HepG2 (cell line): Measurements from ENCODE around the gene NUP35. TPM values are rescaled to one million over a fixed set of nuclear protein-coding genes. Genes with fewer than 3 reads are reported as not detected.

ENCODE experiments used
- ATF2 ChIP-seq: sonication (generic); formaldehyde crosslinking; IDR thresholded peaks from 2 replicates; pipeline ENCODE4 v1.4.0; 2020; ENCODE audit warnings: missing genetic modification reagents
- CAMTA2 ChIP-seq: sonication (generic); formaldehyde crosslinking; IDR thresholded peaks from 2 replicates; pipeline ENCODE4 v1.4.0; 2020; ENCODE audit warnings: mild to moderate bottlenecking, missing genetic modification reagents, borderline replicate concordance
- DRAP1 ChIP-seq: IDR thresholded peaks from 2 replicates; pipeline ENCODE4 v1.6.1; 2016; ENCODE audit warnings: missing genetic modification reagents, missing compliant biosample characterization
- FOXA1 ChIP-seq, 2 experiments: fragments of 450-650 bp in 1 of 2; sonication (generic) in 1 of 2; formaldehyde crosslinking in 1 of 2; IDR thresholded peaks; 2 replicates each; pipeline versions ENCODE4 v1.4.0 to v1.6.1; 2016 to 2020; ENCODE audit warnings: missing genetic modification reagents in 1 of 2
- HINFP ChIP-seq: sonication (generic); formaldehyde crosslinking; IDR thresholded peaks from 2 replicates; pipeline ENCODE4 v1.4.0; 2020; ENCODE audit warnings: low read depth, mild to moderate bottlenecking, missing genetic modification reagents
- KLF6 ChIP-seq: IDR thresholded peaks from 2 replicates; pipeline ENCODE4 v1.8.0; 2016; ENCODE audit warnings: missing biosample characterization, missing genetic modification reagents
- LCORL ChIP-seq, 2 experiments: fragments of 450-650 bp in 1 of 2; sonication (generic) in 1 of 2; formaldehyde crosslinking in 1 of 2; IDR thresholded peaks; 2 replicates each; pipeline versions ENCODE4 v1.5.0 to v1.6.1; 2017 to 2020; ENCODE audit warnings: antibody characterized with exemption in 1 of 2, missing genetic modification reagents in 1 of 2
- NFYB ChIP-seq: sonication (generic); formaldehyde crosslinking; IDR thresholded peaks from 2 replicates; pipeline ENCODE4 v1.4.0; 2020; ENCODE audit warnings: missing genetic modification reagents
- PAX8 ChIP-seq: sonication (generic); formaldehyde crosslinking; IDR thresholded peaks from 2 replicates; pipeline ENCODE4 v1.8.0; 2022; ENCODE audit warnings: mild to moderate bottlenecking, missing genetic modification reagents, borderline replicate concordance
- PHB2 ChIP-seq: fragments of 450-650 bp; IDR thresholded peaks from 2 replicates; pipeline ENCODE4 v1.6.1; 2018; ENCODE audit not compliant: partially characterized antibody
- PHF8 ChIP-seq: sonication (generic); formaldehyde crosslinking; IDR thresholded peaks from 2 replicates; pipeline ENCODE4 v1.5.0; 2020; ENCODE audit warnings: missing genetic modification reagents
- POLR2AphosphoS5 ChIP-seq: IDR thresholded peaks from 2 replicates; pipeline ENCODE4 v1.6.1; 2012; ENCODE audit warnings: low read depth, low read length
- SMARCE1 ChIP-seq: fragments of 450-650 bp; IDR thresholded peaks from 2 replicates; pipeline ENCODE4 v1.6.1; 2017; ENCODE audit warnings: borderline replicate concordance
- SP5 ChIP-seq: IDR thresholded peaks from 2 replicates; pipeline ENCODE4 v1.6.1; 2016; ENCODE audit warnings: low read depth, borderline replicate concordance
- TCF7L2 ChIP-seq: IDR thresholded peaks from 2 replicates; pipeline ENCODE4 v1.6.1; 2011; ENCODE audit warnings: mild to moderate bottlenecking, low read depth, low read length, moderate library complexity
- TEAD3 ChIP-seq: optimal IDR thresholded peaks from 2 replicates; pipeline ENCODE3; 2016; ENCODE audit warnings: borderline replicate concordance
- ZFY ChIP-seq: sonication (generic); formaldehyde crosslinking; IDR thresholded peaks from 2 replicates; pipeline ENCODE4 v1.4.0; 2020; ENCODE audit warnings: missing genetic modification reagents
- ZFYVE20 ChIP-seq: sonication (generic); formaldehyde crosslinking; IDR thresholded peaks from 2 replicates; pipeline ENCODE4 v1.8.0; 2023; ENCODE audit warnings: low read depth, mild to moderate bottlenecking, moderate library complexity, missing genetic modification reagents, borderline replicate concordance
- ZNF20 ChIP-seq: sonication (generic); formaldehyde crosslinking; IDR thresholded peaks from 2 replicates; pipeline ENCODE4 v1.4.0; 2020; ENCODE audit warnings: mild to moderate bottlenecking, moderate library complexity, missing genetic modification reagents
- ZNF3 ChIP-seq: IDR thresholded peaks from 2 replicates; pipeline ENCODE4 v1.7.0; 2017; ENCODE audit warnings: inconsistent platforms
- ZNF569 ChIP-seq: sonication (generic); formaldehyde crosslinking; IDR thresholded peaks from 2 replicates; pipeline ENCODE4 v1.5.0; 2020; ENCODE audit warnings: mild to moderate bottlenecking, missing genetic modification reagents, moderate library complexity, borderline replicate concordance
- ZNF576 ChIP-seq: sonication (generic); formaldehyde crosslinking; IDR thresholded peaks from 2 replicates; pipeline ENCODE4 v1.4.0; 2020; ENCODE audit warnings: mild to moderate bottlenecking, missing genetic modification reagents
- ZNF619 ChIP-seq: sonication (generic); formaldehyde crosslinking; IDR thresholded peaks from 2 replicates; pipeline ENCODE4 v1.4.0; 2020; ENCODE audit warnings: mild to moderate bottlenecking, missing genetic modification reagents
- ZNF639 ChIP-seq: conservative IDR thresholded peaks from 2 replicates; pipeline ENCODE4 v1.6.1; 2018; ENCODE audit warnings: missing genetic modification reagents
- ZNF749 ChIP-seq: sonication (generic); formaldehyde crosslinking; IDR thresholded peaks from 2 replicates; pipeline ENCODE4 v1.8.0; 2022; ENCODE audit warnings: mild to moderate bottlenecking, missing genetic modification reagents, moderate library complexity, borderline replicate concordance
- ZNF784 ChIP-seq: sonication (generic); formaldehyde crosslinking; IDR thresholded peaks from 2 replicates; pipeline ENCODE4 v1.5.1; 2020; ENCODE audit warnings: missing genetic modification reagents, mild to moderate bottlenecking, borderline replicate concordance
- polyA plus RNA-seq, 8 experiments: library from polyadenylated mRNA; depleted of rRNA in 3 of 8; stranded (reverse) in 7 of 8; unstranded in 1 of 8; fragments of >200 nt; fragmentation: Illumina TruSeq in 4 of 8; extraction: Trizol in 4 of 8; gene quantifications; 2 replicates each; pipeline versions ENCODE4 v1.2.1 to v1.2.3, GENCODE V29; 2011 to 2016; ENCODE audit warnings: low read depth in 4 of 8, missing spikeins in 1 of 8, mixed read lengths in 1 of 8; ENCODE audit not compliant: insufficient read depth in 1 of 8
- total RNA-seq, 5 experiments: library from RNA; depleted of rRNA; stranded (reverse); fragments of >200 nt; fragmentation: Illumina TruSeq; extraction: Trizol; gene quantifications; 2 replicates each; pipeline ENCODE4 v1.2.3, GENCODE V29; 2016; ENCODE audit warnings: low read depth in 1 of 5

NUP35 gene
- total and polyA plus RNA-seq, 2 of the 13 experiments (the other 11 are each of a cell fraction or from before 2014, with no cell fraction given): 16.9 to 53.6 TPM

GRCh38 chr2:183091318-183091953 is 32.8 kb upstream of the NUP35 start (continued):
- TF ChIP-seq ZNF639 (no peak), PHB2 (no peak), ZFY (CRISPR knock-in tag) (no peak), HINFP (CRISPR knock-in tag) (no peak), ZNF784 (CRISPR knock-in tag) (peak; percentile 30; the same call in 1 of the 2 replicates), DRAP1 (CRISPR knock-in tag) (peak; percentile 66), FOXA1 (IDR thresholded peaks at IDR 0.05) (no peak), FOXA1 (CRISPR knock-in tag; IDR thresholded peaks at IDR 0.05) (peak; percentile 41; the same call in 1 of the 2 replicates), ATF2 (CRISPR knock-in tag) (0 out of 2 replicates have a peak, but pooled peaks have one; percentile 39), PAX8 (CRISPR knock-in tag) (no peak), NFYB (CRISPR knock-in tag) (peak; percentile 83), ZNF20 (CRISPR knock-in tag) (no peak), TEAD3 (peak; percentile 25), ZNF619 (CRISPR knock-in tag) (0 out of 2 replicates have a peak, but pooled peaks have one; percentile 35), POLR2AphosphoS5 (peak; percentile 58), ZNF569 (CRISPR knock-in tag) (no peak), ZNF3 (no peak), ZFYVE20 (CRISPR knock-in tag) (no peak), TCF7L2 (no peak), SP5 (CRISPR knock-in tag) (no peak), SMARCE1 (no peak), PHF8 (CRISPR knock-in tag) (peak; percentile 34; the same call in 1 of the 2 replicates), ZNF576 (no peak), CAMTA2 (CRISPR knock-in tag) (no peak), ZNF749 (CRISPR knock-in tag) (no peak), KLF6 (CRISPR knock-in tag) (no peak), LCORL (IDR thresholded peaks at IDR 0.05) (no peak), LCORL (CRISPR knock-in tag; IDR thresholded peaks at IDR 0.05) (no peak)
